GM13976 (cell line): ENCODE results near the gene SLC25A13.
"Not testable (repeated sequence)": the region's sequence is repeated elsewhere in the genome, so short reads cannot be mapped to it uniquely, and the experiment has no call there.

Experiments used
- DNase-seq: peaks from one replicate; pipeline ENCODE4 v3.0.0; 2012; ENCODE audit warnings: low spot score
- in situ Hi-C: fragments of 300-500 bp; cut with MboI; formaldehyde crosslinking; loops from one replicate; pipeline ENCODE4 v1.12.0; 2022; ENCODE audit warnings: low sequenced_read_pairs, mixed read lengths, inconsistent platforms; ENCODE audit not compliant: unreplicated experiment
- TF ChIP-seq, protein P1 (sequence below): IDR thresholded peaks from 2 replicates; pipeline ENCODE4 v1.5.1; 2012; ENCODE audit warnings: borderline replicate concordance, mild to moderate bottlenecking; ENCODE audit not compliant: insufficient read depth; ENCODE audit errors: extremely low read depth, missing control alignments, control extremely low read depth

The SLC25A13 gene

DNA sequence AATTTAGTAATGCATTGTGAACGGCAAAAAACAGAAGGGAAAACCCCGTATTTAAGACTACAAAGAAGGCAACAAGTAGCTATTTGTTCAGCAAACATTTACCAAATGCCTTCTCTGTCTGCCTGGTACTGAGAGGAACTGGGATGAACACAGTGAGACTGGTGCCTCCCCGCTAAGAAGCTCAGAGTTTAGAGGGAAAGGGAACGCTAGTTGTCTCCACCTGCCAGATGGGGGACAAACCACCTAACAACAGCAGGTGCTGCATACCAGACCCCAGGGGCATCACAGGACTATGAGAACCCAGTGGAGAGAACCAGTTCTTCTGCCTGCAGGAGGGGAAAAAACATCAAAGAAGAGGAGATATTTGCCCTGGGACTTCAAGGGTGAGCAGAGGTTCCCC lies 147.1 kb downstream of the SLC25A13 start:
- in situ Hi-C loops, result no loop called here
- DNase-seq, result no peak

DNA sequence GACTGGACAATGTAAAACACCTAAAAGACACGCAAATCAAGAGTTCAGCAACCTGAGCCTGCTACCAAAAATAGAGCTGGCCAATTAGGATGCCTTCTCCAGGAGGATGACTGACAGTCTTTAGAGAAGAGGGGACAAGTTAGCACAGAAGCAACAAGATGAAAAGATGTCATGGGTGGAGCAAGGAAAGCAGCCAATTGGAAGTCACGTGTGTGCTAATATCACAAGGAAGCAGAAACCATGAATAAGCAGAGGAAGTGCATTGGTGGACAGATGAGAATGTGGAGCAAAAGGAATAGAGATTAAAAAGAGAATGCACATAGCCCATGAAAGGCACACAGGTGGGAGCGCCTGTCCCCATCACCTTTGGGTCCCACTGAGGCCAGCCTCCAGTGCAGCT lies 148.1 kb downstream of the SLC25A13 start:
- no peak for DNase-seq
- in situ Hi-C loops, result no loop called here
- TF ChIP-seq, protein P1, sequence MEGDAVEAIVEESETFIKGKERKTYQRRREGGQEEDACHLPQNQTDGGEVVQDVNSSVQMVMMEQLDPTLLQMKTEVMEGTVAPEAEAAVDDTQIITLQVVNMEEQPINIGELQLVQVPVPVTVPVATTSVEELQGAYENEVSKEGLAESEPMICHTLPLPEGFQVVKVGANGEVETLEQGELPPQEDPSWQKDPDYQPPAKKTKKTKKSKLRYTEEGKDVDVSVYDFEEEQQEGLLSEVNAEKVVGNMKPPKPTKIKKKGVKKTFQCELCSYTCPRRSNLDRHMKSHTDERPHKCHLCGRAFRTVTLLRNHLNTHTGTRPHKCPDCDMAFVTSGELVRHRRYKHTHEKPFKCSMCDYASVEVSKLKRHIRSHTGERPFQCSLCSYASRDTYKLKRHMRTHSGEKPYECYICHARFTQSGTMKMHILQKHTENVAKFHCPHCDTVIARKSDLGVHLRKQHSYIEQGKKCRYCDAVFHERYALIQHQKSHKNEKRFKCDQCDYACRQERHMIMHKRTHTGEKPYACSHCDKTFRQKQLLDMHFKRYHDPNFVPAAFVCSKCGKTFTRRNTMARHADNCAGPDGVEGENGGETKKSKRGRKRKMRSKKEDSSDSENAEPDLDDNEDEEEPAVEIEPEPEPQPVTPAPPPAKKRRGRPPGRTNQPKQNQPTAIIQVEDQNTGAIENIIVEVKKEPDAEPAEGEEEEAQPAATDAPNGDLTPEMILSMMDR, result no peak

More for the DNA sequence above, 147.1 kb downstream of the SLC25A13 start:
- TF ChIP-seq, protein P1, result no peak

DNA sequence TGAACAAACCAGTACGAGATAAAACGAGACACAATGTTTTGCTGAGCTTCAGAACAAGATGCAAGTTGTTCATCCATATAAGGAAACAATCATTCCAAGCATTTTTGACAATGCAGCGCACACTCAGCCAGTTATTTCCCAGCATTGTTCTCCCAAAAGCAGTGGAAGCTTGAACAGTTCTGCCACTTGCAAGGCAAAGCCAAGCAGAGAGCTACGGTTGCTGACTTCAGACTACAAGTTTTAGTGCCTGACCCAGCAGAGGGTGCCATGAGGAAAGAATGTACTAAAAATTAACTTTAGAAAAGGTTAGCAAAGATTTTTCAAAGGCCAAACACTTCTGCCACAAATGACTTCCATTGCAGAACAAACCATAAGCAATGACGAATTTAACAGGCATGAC lies 152.5 kb downstream of the SLC25A13 start:
- no peak for DNase-seq
- in situ Hi-C loops, result no loop called here
- TF ChIP-seq, protein P1, result no peak

DNA sequence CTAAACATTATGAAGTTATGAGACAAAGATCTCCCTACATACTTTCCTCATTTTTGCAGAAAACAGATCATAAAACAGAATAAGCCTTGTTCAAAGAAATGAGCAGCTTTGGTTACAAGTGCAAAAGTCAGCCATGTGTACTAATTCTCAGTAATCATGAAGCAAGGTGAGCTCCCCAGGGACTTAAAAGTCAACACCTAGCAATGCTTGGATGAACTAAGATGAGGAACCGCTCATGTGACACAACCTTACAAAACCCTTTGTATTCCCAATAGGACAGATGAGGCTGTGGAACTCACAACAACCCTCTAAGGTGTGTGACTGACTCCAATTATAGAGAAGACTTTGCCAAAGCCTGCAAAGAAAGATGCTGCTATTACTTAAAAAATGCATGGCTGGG lies 154.5 kb downstream of the SLC25A13 start:
- TF ChIP-seq, protein P1, result no peak
- in situ Hi-C loops, result no loop called here
- DNase-seq, result no peak

DNA sequence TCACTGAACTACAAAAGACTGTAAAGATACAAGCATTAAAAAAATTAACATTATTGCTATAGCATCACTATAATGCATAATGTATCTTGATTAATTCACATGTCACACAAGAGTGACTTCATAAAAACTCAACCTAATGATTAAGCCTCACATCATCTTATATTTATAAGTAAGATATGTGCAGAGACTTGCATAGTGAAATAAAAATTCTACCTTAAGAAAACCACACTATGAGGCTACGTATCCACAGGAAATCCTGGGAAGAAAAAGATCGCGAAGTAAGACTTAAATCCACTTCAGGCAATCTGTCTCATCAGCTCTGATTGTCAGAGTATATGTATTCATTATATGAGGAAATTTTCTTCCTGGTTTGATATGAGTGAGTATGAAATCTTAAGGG lies 160.0 kb downstream of the SLC25A13 start:
- in situ Hi-C loops, result no loop called here
- DNase-seq, result no peak
- TF ChIP-seq, protein P1, result no peak

DNA sequence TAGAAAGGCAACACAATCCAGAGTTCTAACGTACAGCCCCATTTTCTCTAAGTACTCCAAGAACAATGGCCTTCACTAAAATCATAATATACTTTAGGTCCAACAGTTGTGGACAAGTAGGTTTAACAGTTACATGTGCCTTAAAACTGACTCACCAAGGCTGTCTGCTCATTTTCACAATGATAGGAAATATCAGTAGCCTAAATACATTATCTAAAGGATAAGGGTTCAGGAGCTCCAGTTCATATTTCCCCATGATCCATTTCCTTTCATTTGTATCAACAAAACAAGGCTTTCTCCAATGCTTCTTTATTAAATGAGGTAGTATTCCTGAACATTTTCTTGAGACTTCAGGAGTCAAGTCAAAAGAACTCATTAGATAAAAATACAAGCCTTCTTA lies 164.0 kb downstream of the SLC25A13 start:
- TF ChIP-seq, protein P1, result no peak

DNA sequence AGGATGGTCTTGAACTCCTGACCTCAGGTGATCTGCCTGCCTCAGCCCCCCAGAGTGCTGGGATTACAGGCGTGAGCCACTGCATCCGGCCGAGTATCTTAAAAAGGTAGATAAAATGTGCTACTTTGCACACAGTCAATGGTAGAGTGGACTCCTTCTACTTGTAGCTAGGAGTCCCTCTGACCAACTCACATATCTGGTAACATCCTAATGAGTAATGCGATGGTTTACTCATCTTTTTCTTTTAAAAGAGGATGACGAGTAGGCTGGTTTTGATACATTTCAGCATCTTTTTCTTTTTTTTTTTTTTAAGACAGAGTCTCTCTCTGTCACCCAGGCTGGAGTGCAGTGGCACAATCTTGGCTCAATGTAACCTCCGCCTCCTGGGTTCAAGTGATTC lies 167.4 kb downstream of the SLC25A13 start:
- DNase-seq, in situ Hi-C loops: not testable (repeated sequence)

More for the DNA sequence above, 164.0 kb downstream of the SLC25A13 start:
- DNase-seq, result no peak
- in situ Hi-C loops, result no loop called here
